Measurements from ENCODE around the gene DTD1.

The DTD1 gene

GRCh38 chr20:18805881-18806280 is 218.0 kb downstream of the DTD1 start:
- H3K4me1 ChIP-seq (ENCODE audit: insufficient read depth, poor library complexity, severe bottlenecking) = no peaks in the 10 kb centered on the region
- no peak for DNase-seq (ENCODE audit: low spot score)
- no peaks in the 10 kb centered on the region for H3K9me3 ChIP-seq (ENCODE audit: severe bottlenecking)
- no peaks in the 10 kb centered on the region for H3K27me3 ChIP-seq (ENCODE audit: insufficient read depth, poor library complexity, severe bottlenecking)
- H3K27ac ChIP-seq (ENCODE audit: poor library complexity, severe bottlenecking) = no peak overlapping the region
- TF ChIP-seq CTCF (IDR thresholded peaks at IDR 0.05; ENCODE audit: poor library complexity, severe bottlenecking) = no peak
- H3K4me3 ChIP-seq (ENCODE audit: severe bottlenecking) = no peak overlapping the region
- H3K36me3 ChIP-seq (ENCODE audit: low read depth) = no peaks in the 10 kb centered on the region
- peak; percentile 97 for ATAC-seq (ENCODE audit: low read depth)

GRCh38 chr20:18808712-18809111 is 220.9 kb downstream of the DTD1 start:
- Histone ChIP-seq H3K36me3 (ENCODE audit: low read depth) (no peaks in the 10 kb centered on the region), H3K4me3 (ENCODE audit: severe bottlenecking) (no peak overlapping the region), H3K27ac (ENCODE audit: poor library complexity, severe bottlenecking) (no peak overlapping the region), H3K9me3 (ENCODE audit: severe bottlenecking) (no peaks in the 10 kb centered on the region), H3K4me1 (ENCODE audit: insufficient read depth, poor library complexity, severe bottlenecking) (no peaks in the 10 kb centered on the region), H3K27me3 (ENCODE audit: insufficient read depth, poor library complexity, severe bottlenecking) (no peaks in the 10 kb centered on the region)
- no peak for TF ChIP-seq CTCF (IDR thresholded peaks at IDR 0.05; ENCODE audit: poor library complexity, severe bottlenecking)
- DNase-seq (ENCODE audit: low spot score) = no peak
- no peak for ATAC-seq (ENCODE audit: low read depth)

GRCh38 chr20:18811186-18811585 is 223.3 kb downstream of the DTD1 start:
- H3K27me3 ChIP-seq (ENCODE audit: insufficient read depth, poor library complexity, severe bottlenecking) = no peaks in the 10 kb centered on the region
- DNase-seq (ENCODE audit: low spot score) (no peak), ATAC-seq (ENCODE audit: low read depth) (no peak)
- no peak for TF ChIP-seq CTCF (IDR thresholded peaks at IDR 0.05; ENCODE audit: poor library complexity, severe bottlenecking)
- no peaks in the 10 kb centered on the region for H3K36me3 ChIP-seq (ENCODE audit: low read depth)
- H3K27ac ChIP-seq (ENCODE audit: poor library complexity, severe bottlenecking) = no peak overlapping the region
- H3K4me1 ChIP-seq (ENCODE audit: insufficient read depth, poor library complexity, severe bottlenecking) = no peaks in the 10 kb centered on the region
- H3K9me3 ChIP-seq (ENCODE audit: severe bottlenecking) = no peaks in the 10 kb centered on the region
- no peak overlapping the region for H3K4me3 ChIP-seq (ENCODE audit: severe bottlenecking)

- TF ChIP-seq CTCF (IDR thresholded peaks at IDR 0.05; ENCODE audit: poor library complexity, severe bottlenecking) = no peak
- H3K27me3 ChIP-seq (ENCODE audit: insufficient read depth, poor library complexity, severe bottlenecking) = no peaks in the 10 kb centered on the region
- no peaks in the 10 kb centered on the region for H3K9me3 ChIP-seq (ENCODE audit: severe bottlenecking)
- no peak for ATAC-seq (ENCODE audit: low read depth)
- H3K4me3 ChIP-seq (ENCODE audit: severe bottlenecking) = no peak overlapping the region
- H3K4me1 ChIP-seq (ENCODE audit: insufficient read depth, poor library complexity, severe bottlenecking) = no peaks in the 10 kb centered on the region
- DNase-seq (ENCODE audit: low spot score) = no peak
- H3K27ac ChIP-seq (ENCODE audit: poor library complexity, severe bottlenecking) = no peak overlapping the region
- H3K36me3 ChIP-seq (ENCODE audit: low read depth) = no peaks in the 10 kb centered on the region
Measured at GRCh38 chr20:18811904-18812303, 224.1 kb downstream of the DTD1 start.

- TF ChIP-seq CTCF (IDR thresholded peaks at IDR 0.05; ENCODE audit: poor library complexity, severe bottlenecking) = no peak
- H3K4me1 ChIP-seq (ENCODE audit: insufficient read depth, poor library complexity, severe bottlenecking) = no peaks in the 10 kb centered on the region
- H3K36me3 ChIP-seq (ENCODE audit: low read depth) = no peaks in the 10 kb centered on the region
- ATAC-seq (ENCODE audit: low read depth) = no peak
- H3K9me3 ChIP-seq (ENCODE audit: severe bottlenecking) = no peaks in the 10 kb centered on the region
- H3K27ac ChIP-seq (ENCODE audit: poor library complexity, severe bottlenecking) = no peak within 1 kb of the TSS
- DNase-seq (ENCODE audit: low spot score) = no peak
- no peak within 1 kb of the TSS for H3K4me3 ChIP-seq (ENCODE audit: severe bottlenecking)
- no peaks in the 10 kb centered on the region for H3K27me3 ChIP-seq (ENCODE audit: insufficient read depth, poor library complexity, severe bottlenecking)
Measured at GRCh38 chr20:18813483-18813882, 225.6 kb downstream of the DTD1 start, which contains the start of gene SCP2D1. SCP2D1 (plus strand) TSS chr20:18813783; CDS start chr20:18813816, 33 bp downstream.
